CD4-positive, alpha-beta T cell (primary cell): ENCODE measurements around the gene DNAH9. TPM values are rescaled to one million over a fixed set of nuclear protein-coding genes. Genes with fewer than 3 reads are reported as not detected.

Experiments used
- ATAC-seq: fragments of 200-7000 bp; cut with Tn5 transposase; one replicate; pipeline ENCODE4 v1.10.0; 2022; ENCODE audit warnings: mild to moderate bottlenecking; ENCODE audit not compliant: poor library complexity
- CTCF ChIA-PET: fragments of 350-600 bp; sonication (Branson Sonifier 250); formaldehyde crosslinking; loops from one replicate; lab custom pipeline; 2021; ENCODE audit warnings: antibody characterized with exemption, inconsistent platforms; lab: Charles Lee
- POLR2A ChIA-PET: fragments of 350-600 bp; sonication (Branson Sonifier 250); formaldehyde crosslinking; loops from one replicate; lab custom pipeline; 2021; ENCODE audit warnings: antibody characterized with exemption, inconsistent platforms; lab: Charles Lee
- DNase-seq, 14 experiments: peaks; one replicate each; pipeline ENCODE4 v3.0.0-alpha.2; 2013 to 2020; ENCODE audit warnings: mixed read lengths in 2 of 14
- H3K27ac ChIP-seq, 2 donors: one replicate each; pipeline versions ENCODE4 v1.5.1 to v1.7.0; 2013; ENCODE audit warnings: low read length in 2 of 2, low read depth in 1 of 2, mild to moderate bottlenecking in 1 of 2
- H3K27me3 ChIP-seq, 2 experiments: 1 replicate in 1 of 2; 2 replicates in 1 of 2; pipeline versions ENCODE4 v1.6.1 to v1.7.0; 2013; ENCODE audit warnings: low read length in 2 of 2, control low read depth in 1 of 2, mild to moderate bottlenecking in 1 of 2, moderate library complexity in 1 of 2; ENCODE audit not compliant: insufficient read depth in 2 of 2, control insufficient read depth in 1 of 2
- H3K36me3 ChIP-seq: one replicate; pipeline ENCODE4 v1.6.1; 2013; ENCODE audit warnings: low read length, control low read depth; ENCODE audit not compliant: insufficient read depth
- H3K4me1 ChIP-seq: one replicate; pipeline ENCODE4 v1.6.1; 2013; ENCODE audit warnings: low read length, control low read depth; ENCODE audit not compliant: insufficient read depth
- H3K4me3 ChIP-seq: one replicate; pipeline ENCODE4 v1.5.1; 2013; ENCODE audit warnings: mild to moderate bottlenecking, low read length, moderate library complexity
- H3K9me3 ChIP-seq, 2 experiments: 1 replicate in 1 of 2; 2 replicates in 1 of 2; pipeline versions ENCODE4 v1.6.1 to v1.7.0; 2013; ENCODE audit warnings: low read length in 2 of 2, mild to moderate bottlenecking in 2 of 2, control low read depth in 1 of 2, moderate library complexity in 1 of 2; ENCODE audit not compliant: control insufficient read depth in 1 of 2, insufficient read depth in 1 of 2
- H3K27ac Mint-ChIP-seq: one replicate; pipeline ENCODE4 v1.8.0; 2020; ENCODE audit warnings: mixed read lengths
- H3K27me3 Mint-ChIP-seq: one replicate; pipeline ENCODE4 v1.8.0; 2021; ENCODE audit warnings: mixed read lengths
- H3K36me3 Mint-ChIP-seq: one replicate; pipeline ENCODE4 v1.8.0; 2021; ENCODE audit warnings: low read depth, mixed read lengths
- H3K4me1 Mint-ChIP-seq: one replicate; pipeline ENCODE4 v1.8.0; 2021; ENCODE audit warnings: low read depth, mixed read lengths
- H3K4me3 Mint-ChIP-seq: one replicate; pipeline ENCODE4 v1.8.0; 2020; ENCODE audit warnings: mild to moderate bottlenecking, mixed read lengths
- H3K9me3 Mint-ChIP-seq: one replicate; pipeline ENCODE4 v1.8.0; 2020; ENCODE audit warnings: mixed read lengths
- intact Hi-C, 2 experiments: fragments of 100-400 bp; cut with DNase I in 1 of 2; cut with micrococcal nuclease in 1 of 2; formaldehyde crosslinking; loops; one replicate each; pipeline versions ENCODE4 v1.15.1 to v1.9.0; 2023 to 2025; cut with DNase I, micrococcal nuclease
- total RNA-seq, 174 experiments: library from RNA in 2 of 174; stranded (reverse) in 2 of 174; gene quantifications; one replicate each; pipeline ENCODE4 v1.2.3 and lab custom pipeline; 2021 to 2026
- TF ChIP-seq, protein P1 (sequence below): fragments of 200-600 bp; IDR thresholded peaks from one replicate; pipeline ENCODE4 v1.8.0; 2022; ENCODE audit warnings: antibody characterized with exemption, mild to moderate bottlenecking

Gene DNAH9
- total RNA-seq, 2 experiments from 2014 or later = not detected

DNA sequence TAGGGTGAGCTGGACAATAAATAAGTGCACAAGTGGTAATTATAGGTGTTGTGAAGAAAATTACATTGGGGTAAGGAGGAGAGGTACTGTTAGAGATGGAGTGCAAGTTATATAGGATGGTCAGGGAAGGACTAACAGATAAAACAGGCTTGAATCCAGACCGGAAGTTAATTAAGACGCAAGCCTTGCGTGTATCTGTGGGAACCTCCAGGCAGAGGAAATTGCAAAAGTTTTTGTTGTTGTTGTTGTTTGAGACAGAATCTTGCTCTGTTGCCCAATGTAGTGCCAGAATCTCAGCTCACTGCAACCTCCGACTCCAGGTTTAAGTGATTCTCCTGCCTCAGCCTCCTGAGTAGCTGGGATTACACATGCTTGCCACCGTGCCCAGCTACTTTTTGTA is 401.4 kb downstream of the DNAH9 start:
- H3K4me3 Mint-ChIP-seq = no peak overlapping the region
- Histone ChIP-seq H3K4me1 (peaks cover 12% of the 10 kb centered on the region), H3K27me3 (no peaks in the 10 kb centered on the region), H3K36me3 (no peaks in the 10 kb centered on the region), H3K9me3 (no peaks in the 10 kb centered on the region), H3K4me3 (no peak overlapping the region), H3K27ac (no peak overlapping the region)
- ChIA-PET POLR2A (interaction anchor here (5.8 kb wide), 1 partner anchor 23 kb away, joined by 389 read pairs; the partner anchor contains the start of gene MAP2K4), CTCF (interaction anchor here (1.6 kb wide), 1 partner anchor 20 kb away, joined by 4 read pairs; no protein-coding TSS in a partner anchor)
- TF ChIP-seq, protein P1, sequence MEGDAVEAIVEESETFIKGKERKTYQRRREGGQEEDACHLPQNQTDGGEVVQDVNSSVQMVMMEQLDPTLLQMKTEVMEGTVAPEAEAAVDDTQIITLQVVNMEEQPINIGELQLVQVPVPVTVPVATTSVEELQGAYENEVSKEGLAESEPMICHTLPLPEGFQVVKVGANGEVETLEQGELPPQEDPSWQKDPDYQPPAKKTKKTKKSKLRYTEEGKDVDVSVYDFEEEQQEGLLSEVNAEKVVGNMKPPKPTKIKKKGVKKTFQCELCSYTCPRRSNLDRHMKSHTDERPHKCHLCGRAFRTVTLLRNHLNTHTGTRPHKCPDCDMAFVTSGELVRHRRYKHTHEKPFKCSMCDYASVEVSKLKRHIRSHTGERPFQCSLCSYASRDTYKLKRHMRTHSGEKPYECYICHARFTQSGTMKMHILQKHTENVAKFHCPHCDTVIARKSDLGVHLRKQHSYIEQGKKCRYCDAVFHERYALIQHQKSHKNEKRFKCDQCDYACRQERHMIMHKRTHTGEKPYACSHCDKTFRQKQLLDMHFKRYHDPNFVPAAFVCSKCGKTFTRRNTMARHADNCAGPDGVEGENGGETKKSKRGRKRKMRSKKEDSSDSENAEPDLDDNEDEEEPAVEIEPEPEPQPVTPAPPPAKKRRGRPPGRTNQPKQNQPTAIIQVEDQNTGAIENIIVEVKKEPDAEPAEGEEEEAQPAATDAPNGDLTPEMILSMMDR = no peak
- DNase-seq (peak in 2 of 14 experiments; percentile 13 to 23), ATAC-seq (no peak)
- H3K27me3 Mint-ChIP-seq = no peaks in the 10 kb centered on the region
- H3K9me3 Mint-ChIP-seq = no peaks in the 10 kb centered on the region
- intact Hi-C loops = loop anchor here in 1 of 2 experiments (5.0 kb wide), 1 partner anchor 1018 kb away; the partner anchor contains the start of gene ELAC2
- H3K4me1 Mint-ChIP-seq = peaks cover 20% of the 10 kb centered on the region
- H3K36me3 Mint-ChIP-seq = peaks cover 12% of the 10 kb centered on the region
- H3K27ac Mint-ChIP-seq = no peak overlapping the region

DNA sequence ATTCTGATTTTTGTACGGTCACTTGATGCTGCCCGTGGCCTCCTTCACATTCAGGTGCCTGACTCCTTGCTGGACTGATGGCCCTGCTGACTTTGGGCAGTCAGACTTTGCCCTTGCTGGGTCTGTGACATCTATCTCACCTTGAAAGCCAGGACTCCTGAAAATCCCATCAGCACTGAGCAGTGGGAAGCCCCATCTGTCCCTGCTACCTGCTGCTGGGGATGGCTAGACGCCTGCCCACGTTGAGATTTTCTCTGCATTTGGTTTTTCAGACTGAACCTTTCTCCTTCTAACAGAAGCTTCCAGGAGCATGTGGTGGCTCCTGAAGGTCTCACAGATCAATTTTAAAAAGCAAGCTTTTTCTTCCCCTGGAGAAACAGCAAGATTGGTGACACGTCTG is 409.2 kb downstream of the DNAH9 start:
- TF ChIP-seq, protein P1 = no peak
- Mint-ChIP-seq H3K27me3 (peaks cover 13% of the 10 kb centered on the region), H3K4me1 (no peaks in the 10 kb centered on the region), H3K27ac (no peak overlapping the region), H3K9me3 (no peaks in the 10 kb centered on the region), H3K36me3 (no peaks in the 10 kb centered on the region), H3K4me3 (no peak overlapping the region)
- Histone ChIP-seq H3K9me3 (no peaks in the 10 kb centered on the region), H3K27me3 (no peaks in the 10 kb centered on the region), H3K4me3 (no peak overlapping the region), H3K27ac (no peak overlapping the region), H3K36me3 (no peaks in the 10 kb centered on the region), H3K4me1 (no peaks in the 10 kb centered on the region)
- ATAC-seq (no peak), DNase-seq (no peak)
- intact Hi-C loops = no loop called here
- ChIA-PET POLR2A (interaction anchor here (1.4 to 3.9 kb wide), 2 partner anchors 10 to 13 kb away, joined by 5 to 42 read pairs; partner anchors contain the start of genes MAP2K4 and ZNF18), CTCF (no interaction called here)
